GM18520 (cell line): ENCODE measurements around the gene ATP8B4.

Experiments
- ATAC-seq: cut with Tn5 transposase; IDR thresholded peaks from one replicate; pipeline ENCODE4 v1.9.1; 2021; ENCODE audit not compliant: unreplicated experiment

ATP8B4 gene

DNA sequence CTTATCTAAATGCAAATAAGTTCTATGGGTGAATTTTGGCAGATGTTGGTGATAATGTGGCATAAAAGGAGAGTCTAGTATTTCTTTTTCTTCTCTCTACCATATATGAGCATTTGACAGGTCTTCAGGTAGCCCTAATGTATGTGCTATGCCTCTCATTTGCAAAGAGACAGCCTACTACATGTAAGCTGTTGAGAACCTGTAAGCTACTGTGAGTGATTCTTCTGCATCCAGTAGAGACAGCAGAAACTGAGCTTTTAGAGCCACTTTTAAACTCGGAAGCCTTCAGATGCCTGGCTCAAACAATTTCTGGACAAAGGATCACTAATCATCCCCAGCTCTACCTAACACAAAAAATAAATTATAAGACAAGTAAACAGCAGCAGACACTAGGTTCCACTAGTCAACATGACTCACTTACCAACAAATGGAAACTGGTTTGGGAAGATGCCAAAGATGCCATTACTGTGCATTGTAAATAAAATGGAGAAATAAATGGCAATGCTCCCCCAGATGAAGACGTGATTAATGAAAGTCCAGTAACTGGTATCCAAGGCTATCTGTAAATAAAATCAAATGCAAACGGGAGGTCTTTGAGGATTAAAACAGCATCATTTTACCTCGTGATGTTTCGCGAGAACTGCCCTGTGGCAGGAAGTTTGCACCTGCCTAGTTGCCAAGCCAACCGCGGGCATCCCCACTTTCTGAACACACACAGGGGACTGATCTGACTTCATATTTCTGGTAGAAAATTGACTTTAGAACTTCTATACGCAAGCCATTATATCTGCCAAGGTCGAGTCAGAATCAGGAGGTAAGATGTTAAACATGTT is 252.9 kb downstream of the ATP8B4 start:
- no peak for ATAC-seq

DNA sequence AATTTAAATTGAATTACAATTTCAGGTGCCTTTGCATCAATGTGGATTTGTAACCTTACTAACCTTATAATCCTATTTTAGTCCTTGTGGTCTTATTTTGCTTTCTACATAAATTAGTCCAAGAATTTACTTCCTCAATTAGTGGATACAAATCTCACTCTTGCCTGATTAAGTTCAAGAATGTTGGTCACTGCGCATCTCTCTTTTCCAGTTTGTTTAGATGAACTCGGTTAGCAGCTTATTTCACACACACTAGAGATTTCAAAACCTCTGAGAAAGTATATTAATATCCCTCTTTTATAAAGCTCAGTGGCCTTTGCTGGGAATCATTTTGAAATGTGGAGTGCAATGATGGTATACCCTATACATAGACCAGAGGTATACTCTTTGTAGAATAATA is 254.8 kb downstream of the ATP8B4 start:
- no peak for ATAC-seq

DNA sequence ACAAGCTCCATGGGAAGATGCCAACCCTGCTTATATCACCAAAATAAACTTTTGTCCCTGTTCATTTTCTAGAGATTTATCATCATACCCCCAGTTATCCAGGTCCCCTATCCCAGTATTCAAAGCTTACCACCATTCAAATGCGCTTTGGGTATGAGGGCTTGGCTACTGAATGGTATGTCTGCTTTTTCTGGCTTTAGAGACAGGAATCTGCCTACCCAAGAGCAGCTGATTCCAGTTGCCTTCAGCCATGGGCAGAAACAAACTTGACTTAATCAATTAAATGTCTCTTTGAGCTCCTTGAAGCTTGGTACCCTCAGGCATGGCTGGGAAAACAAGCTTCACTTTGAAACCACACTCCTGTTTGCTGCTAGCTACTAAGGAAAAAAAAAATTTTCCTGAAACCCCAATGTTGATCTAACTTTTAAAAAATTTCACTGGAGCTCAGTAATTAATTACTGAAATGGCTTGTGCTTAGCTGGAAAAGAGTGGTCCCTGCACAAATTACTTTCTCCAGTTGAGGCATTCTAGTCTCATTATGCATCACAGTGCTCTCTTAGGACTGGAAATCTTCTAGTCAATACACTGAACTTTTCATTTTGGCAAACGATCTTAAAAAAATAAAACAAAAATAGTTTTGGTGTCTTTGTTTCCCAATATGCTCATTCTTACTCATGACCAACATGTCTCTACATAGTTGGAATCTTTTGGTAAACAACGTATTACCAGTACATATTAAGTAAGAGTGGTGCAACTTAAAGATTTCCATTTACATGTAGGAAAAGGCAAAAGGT is 255.4 kb downstream of the ATP8B4 start:
- ATAC-seq = no peak

DNA sequence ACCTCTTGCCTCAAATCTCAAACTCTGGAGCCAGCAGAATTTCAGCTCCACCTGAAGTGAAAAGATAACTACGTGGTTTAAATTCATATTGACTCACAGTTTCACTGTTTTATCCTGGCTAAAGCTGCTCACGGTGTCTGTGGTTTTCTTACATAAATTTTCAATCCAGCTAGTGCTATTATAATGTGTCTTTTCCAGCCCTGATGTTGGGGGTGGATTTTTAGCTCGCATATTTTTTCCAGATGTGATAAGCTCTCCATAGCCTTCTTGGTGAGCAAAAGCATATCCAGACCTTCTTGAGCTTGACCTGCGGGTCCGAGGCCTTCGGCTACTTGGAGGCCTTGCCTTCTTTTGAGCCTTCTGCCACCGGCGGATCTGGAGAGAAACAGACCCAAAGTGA is 258.9 kb downstream of the ATP8B4 start:
- no peak for ATAC-seq

DNA sequence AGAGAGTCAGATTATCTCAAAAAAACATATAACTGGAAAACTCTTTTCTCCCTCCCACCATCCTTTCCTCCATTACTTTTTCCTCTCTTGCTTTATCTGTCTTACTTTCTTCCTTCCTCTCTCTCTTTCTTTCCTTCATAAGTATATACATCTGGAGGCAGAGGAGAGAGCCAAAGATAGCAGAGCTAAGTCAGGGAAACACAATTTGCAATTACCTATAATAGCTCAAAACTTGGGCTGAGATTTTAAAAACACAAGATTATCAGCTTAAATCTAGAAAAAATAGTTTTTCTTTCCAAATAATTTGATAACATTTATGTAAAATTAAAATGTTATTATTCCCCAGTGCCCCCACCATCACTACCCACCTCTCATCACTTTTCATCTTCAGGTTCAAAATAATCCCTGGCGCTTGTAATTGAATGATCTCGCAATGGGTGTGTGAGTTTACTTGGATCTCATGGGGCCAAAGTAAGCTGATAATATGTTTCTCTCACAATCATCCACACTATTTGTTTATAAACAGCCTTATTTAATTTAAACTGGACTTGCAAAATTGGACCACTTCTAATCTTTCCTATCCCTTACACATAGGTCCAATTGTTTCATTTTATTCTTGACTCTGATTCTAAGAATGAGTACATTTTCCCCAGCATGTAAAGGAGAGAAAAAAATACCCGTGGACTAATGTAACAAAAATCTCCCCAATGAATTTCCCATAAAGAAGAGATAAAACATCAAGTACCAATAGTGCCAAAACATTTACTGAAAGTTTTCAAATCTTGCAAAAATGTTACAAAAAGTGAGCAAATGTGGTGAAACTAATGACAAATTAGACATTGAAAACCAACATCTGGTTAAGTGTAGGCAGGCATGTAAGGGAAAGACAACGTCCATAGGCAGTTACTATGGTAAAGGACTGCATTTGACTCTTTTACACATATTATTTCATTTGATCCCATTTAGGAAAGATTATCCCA is 261.2 kb downstream of the ATP8B4 start:
- no peak for ATAC-seq

DNA sequence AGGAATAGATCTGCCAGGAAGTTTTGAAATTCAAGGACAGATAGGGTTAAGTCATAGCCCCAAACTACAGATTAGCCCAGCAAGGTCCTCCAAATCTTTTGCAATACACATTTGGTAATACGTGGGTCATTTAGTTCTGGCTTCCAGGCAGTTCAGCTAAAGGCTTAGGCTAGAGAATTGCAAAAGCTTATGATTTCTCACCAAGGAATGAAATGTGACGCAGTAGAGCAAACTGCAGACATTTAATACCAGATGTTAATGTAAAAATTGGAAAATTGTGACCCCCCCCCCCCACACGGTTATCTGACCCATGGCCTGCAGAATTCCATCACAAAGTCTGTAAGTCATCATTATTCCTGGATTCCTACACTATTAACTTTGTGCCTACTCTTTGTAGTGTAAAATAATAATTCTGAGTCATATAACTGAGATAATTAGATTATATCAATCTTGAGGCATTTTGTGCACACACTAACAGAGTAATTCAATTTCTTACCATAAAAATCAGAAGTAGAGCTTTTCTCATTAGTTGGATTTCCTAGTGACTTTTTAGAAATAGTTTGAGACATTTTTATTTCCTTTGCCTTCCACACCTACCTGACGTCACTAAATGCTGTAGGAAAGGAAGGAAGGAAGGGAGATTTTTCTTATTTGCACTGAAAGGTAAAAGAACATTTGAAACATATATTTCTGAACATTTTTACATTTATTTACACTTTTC is 263.0 kb downstream of the ATP8B4 start:
- no peak for ATAC-seq

DNA sequence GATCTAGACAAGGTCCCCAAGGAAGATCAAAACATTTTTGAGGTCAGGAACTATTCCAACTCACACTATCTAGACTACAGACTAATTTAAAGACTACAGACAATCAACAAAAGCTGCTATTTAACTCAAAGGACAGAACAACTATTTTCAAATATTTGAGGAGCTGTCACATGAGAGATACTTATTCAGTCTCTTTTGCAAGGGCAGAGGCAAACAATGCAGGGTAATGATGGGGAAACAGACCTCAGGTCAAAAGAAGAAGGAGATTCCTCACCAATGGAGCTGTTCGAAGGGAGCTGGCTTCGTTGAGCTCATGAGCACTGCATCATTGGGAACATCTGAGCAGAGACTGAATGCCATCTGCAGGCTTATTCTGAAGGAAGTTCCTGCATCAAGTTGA is 266.3 kb downstream of the ATP8B4 start:
- no peak for ATAC-seq

DNA sequence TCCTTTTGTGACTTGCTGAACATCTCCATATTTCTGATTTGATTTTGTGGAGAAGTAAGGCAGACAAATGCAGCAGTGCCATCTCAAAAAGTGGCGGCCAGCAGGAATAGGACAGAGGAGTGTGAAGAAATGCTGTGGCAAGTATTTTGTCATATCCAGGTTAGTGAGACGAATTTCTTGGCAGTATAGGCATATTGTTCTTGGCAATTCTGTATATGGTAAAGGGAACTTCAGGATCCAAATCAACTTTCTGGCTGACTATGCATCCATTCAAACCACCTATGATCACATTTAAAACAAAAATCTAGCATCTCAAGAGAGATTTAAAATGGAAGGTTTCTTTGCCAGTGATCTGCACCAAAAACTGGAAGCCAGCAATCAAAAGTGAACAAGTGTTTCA is 270.2 kb downstream of the ATP8B4 start:
- ATAC-seq = no peak

DNA sequence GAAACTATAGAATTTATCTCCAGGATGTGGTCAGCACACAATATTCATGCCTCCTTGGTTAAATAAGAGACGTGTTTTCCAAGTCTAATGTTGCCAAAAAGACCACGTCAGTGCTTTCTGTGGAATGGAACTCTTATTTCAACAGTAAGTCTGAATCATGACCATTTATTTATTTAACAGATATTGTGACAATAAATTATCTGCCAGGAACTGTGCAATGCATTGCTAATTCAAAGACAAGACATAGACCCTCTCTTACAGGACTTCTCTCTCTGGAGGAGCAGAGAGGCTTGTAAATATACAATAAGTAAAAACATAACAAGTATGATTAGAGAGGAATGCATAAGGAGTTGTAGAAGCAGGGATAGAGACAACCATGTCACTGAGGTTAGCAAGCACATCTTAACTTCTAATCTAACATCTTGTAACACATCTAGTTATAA is 270.7 kb downstream of the ATP8B4 start:
- ATAC-seq = no peak

DNA sequence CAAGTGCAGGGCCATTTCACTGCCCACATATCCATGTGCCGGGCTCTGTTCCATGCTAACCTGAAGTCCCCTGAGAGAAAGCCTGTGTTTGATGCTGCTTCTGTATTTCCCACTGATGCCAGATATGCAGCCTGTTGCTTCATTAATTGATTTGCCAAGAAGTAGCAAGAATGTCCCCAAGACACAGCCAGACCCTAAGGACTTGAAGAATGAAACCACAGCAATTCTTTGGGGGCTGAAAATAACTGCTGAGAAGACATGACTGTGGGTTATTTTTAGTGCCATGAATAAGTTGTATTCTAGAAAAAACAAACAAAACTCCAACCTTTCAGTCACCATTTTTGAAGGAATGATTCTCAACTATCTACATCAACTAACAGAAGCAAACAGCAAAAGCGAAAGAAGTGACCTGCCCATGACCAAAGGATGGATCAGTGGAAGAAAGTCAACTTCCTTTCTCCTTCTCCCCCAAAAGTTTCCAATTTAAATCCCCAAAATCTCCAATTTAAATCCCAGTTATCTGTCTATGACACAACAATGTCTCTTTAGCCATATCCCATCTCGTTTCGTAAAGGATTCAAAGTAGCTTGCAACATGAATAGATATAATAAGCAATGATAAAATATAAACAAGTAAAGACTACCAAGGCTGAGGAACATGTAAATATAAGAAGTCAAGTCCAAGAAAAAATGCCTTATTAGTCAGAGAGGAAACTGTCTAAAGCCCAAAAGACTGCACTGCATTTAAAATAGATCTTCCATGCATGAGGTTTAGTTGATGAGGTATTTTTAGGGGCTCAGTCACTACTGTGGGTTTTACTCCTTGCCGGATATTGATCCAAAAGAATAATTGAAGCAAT is 271.4 kb downstream of the ATP8B4 start:
- no peak for ATAC-seq

DNA sequence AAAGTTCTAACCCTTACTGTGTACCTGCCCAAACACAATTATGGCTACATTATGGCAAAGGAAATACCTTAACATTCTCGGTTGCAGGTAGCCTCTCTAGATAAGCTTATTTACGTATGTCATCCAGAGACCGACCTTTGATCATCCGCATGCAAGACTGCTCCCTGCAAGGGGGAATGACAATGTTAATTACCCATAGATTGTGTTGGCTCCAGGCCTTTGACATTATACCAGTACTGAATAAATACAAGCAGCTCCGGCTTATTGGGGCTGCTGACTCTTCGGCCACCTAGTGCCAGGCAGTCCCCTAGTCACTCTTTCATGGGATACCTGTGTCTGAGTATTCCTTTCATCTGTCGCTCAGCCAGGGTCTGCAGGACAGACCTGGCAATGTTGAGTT is 274.6 kb downstream of the ATP8B4 start:
- no peak for ATAC-seq

DNA sequence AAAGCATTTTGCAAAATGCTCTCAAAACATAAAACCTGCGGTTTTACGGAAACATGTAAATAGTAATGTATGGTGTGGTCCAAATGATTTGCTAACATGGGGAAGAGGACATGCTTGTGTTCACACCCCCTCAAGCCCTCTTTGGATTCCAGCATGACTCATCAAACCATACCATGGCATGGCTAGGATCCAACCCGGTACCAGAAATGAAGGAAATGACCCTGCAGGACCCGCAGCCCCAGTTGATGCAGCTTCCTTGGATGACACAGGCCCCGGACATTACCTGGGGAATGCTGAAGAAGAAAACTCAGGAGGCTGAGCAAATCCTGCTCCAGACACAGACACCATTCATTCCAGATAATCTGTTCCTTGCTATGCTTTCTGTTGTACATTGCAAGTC is 275.3 kb downstream of the ATP8B4 start:
- ATAC-seq = no peak

DNA sequence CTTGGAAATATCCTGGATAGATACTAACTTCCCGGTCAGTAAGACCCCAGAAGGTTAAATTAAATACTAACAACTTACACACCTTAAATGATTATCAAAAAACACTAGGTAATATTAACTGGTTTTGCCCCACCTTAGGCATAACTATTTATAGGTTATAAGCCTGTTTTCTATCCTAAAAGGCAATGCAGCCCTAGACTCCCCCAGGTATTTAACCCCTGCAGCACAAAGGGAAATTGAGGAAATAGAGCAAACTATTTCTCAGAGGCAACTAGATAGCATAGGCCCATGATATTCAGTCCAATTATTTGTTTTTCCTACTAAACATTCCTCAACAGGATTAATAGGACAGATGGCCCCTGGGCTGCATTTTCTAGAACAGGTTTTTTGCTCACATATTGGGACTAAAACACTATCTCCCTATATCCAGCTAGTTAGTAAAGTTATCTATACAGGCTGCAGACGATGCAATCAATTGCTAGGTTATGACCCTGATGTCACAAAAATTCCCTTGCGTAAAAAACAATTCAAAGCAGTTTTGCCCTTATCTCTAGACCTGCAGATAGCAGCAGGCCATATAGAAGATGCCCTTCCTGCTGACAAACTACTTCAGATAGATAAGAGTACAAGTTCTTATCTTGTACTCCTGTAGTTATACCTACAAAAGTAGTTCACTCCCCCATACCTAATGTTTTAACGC is 276.9 kb downstream of the ATP8B4 start:
- no peak for ATAC-seq

DNA sequence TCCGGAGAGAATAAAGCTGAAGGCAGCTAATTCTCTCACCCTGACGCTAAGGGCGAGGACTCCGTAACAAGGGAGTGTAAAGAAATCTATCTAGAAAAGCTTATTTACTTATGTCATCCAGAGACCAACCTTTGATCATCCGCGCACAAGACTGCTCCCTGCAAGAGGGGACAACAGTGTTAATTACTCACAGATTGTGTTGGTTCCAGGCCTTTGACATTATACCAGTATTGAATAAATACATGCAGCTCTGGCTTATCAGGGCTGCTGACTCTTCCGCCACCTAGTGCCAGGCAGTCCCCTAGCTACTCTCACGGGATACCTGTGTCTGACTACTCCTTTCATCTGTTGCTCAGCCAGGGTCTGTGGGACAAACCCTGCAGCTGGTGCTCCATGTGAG is 286.5 kb downstream of the ATP8B4 start:
- ATAC-seq = no peak

DNA sequence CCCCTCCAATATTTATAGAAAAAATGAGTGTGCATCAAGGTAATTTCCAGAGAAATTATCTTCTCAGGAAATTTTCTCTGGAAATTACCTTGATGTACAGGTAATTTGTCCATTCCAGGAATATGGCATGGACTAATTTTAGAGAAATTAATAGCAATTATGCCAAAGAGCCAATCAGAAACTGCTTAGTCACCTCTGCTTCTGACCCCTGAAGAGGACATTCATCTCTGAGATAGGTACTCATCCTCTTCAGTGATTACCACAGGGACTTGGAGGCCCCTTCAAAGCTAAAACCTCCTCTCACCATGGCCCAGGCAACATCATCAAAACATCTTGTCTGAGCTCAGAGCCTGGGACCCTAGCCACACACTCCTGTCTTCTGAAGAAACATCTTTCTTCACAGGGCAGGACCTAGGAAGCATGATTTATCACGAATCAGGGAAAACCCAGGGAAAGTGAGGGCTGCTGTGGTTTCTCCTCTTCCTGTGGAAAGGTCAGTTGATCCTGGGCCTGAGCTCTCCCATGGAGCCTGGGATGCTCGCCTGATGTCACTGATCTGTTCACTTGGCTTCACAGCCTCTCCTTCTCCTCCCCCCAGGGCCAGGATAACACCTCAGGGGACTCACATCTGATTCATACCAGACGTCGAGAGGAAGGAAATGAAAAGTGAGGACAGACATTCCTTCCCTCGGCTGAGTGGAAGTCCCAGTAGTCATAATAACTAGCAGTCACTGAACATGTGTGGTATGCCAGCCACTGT is 287.6 kb downstream of the ATP8B4 start:
- no peak for ATAC-seq

DNA sequence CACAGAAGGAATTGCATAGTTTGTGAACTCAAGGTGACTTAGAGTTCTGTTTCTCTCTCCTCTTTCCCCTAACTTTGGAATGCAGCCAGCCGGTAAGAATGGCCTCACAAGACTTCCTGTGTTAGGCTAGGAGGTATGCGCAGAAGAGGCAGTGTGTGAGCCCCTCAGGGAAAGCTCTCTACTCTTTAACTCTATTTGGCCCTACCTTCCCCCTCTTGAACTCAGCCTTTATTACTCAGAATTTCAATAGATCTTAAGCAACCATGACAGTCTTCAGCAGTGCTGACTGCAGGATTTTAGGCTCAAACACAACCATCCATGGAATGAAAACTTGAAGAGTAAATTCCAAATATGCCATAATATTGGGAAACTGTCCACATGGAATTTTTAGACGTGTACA is 288.6 kb downstream of the ATP8B4 start:
- ATAC-seq = no peak

DNA sequence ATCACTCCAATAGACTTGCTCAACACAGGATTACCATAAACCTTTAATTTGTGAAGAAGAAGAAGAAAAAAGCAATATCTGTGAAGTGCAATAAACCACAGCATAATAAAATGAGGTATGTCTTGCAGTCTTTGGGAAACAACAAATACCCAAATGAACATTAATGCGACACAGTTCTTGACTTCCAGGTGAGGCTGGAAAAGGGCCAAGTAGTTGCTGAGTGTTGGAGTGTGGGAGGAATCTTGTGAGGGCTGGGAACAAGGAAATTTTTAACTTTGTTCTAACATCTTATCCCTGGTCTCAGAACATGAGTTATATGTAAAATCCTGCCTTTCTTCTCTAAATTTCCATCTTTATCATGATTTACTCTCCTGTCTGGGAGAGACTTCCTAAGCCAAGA is 291.7 kb downstream of the ATP8B4 start:
- no peak for ATAC-seq

DNA sequence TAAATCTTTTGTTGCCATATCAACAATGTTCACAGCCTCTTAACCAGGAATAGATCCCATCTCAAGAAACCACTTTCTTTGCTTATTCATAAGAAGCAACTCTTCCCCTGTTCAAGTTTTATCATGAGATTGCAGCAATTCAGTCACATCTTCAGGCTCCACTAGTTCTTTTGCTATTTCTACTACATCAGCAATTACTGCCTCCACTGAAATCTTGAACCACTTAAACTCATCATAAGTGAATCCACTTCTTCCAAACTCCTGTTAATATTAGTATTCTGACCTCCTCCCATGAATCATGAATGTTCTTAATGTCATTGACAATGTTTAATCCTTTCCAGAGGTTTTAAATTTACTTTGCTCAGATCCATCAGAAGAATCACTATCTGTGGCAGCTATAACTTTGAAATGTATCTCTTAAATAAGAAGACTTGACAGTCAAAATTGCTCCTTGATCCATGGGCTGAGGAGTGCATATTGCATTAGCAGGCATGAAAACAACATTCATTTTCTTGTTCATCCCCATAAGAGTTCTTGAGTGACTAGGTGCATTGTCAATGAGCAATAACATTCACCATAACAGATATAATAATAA is 292.3 kb downstream of the ATP8B4 start:
- no peak for ATAC-seq
